H7 (cell line): Measurements from ENCODE around the gene INPP4A. TPM values are rescaled to one million over a fixed set of nuclear protein-coding genes. Genes with fewer than 3 reads are reported as not detected.

ENCODE experiments used
- DNase-seq: peaks from one replicate; pipeline ENCODE4 v3.0.0; 2012
- H3K27me3 ChIP-seq: 2 replicates; pipeline ENCODE4 v1.6.0; 2011; ENCODE audit warnings: mild to moderate bottlenecking, low read length; ENCODE audit not compliant: control insufficient read depth, insufficient read depth
- H3K36me3 ChIP-seq: replicated peaks from 2 replicates; pipeline ENCODE4 v1.5.1; 2011; ENCODE audit warnings: low read length; ENCODE audit not compliant: control insufficient read depth, insufficient read depth
- H3K4me3 ChIP-seq: 2 replicates; pipeline ENCODE4 v1.5.1; 2011; ENCODE audit warnings: low read depth, mild to moderate bottlenecking, control low read depth, low read length, moderate library complexity; ENCODE audit not compliant: insufficient read depth
- total RNA-seq: library from RNA; depleted of rRNA; stranded (reverse); fragments of >200 nt; shearing (Covaris generic); gene quantifications from 2 replicates; pipeline ENCODE4 v1.2.3, GENCODE V29; 2014

INPP4A gene
- total RNA-seq, 1 experiment from 2014 or later = 32.0 TPM

- no peak for DNase-seq
- no peak overlapping the region for H3K4me3 ChIP-seq
- peaks cover 1% of the 10 kb centered on the region for H3K36me3 ChIP-seq
- H3K27me3 ChIP-seq = no peaks in the 10 kb centered on the region
These were observed 78.2 kb downstream of the INPP4A start for GRCh38 chr2:98522854-98523253.

- no peak for DNase-seq
- H3K4me3 ChIP-seq = no peak overlapping the region
- H3K27me3 ChIP-seq = no peaks in the 10 kb centered on the region
- H3K36me3 ChIP-seq = peaks cover 1% of the 10 kb centered on the region
These were observed 79.5 kb downstream of the INPP4A start for GRCh38 chr2:98524168-98524567.

- no peaks in the 10 kb centered on the region for H3K27me3 ChIP-seq
- DNase-seq = no peak
- no peak overlapping the region for H3K4me3 ChIP-seq
- H3K36me3 ChIP-seq = no peaks in the 10 kb centered on the region
These were observed 83.7 kb downstream of the INPP4A start for GRCh38 chr2:98528349-98528748.

- no peaks in the 10 kb centered on the region for H3K36me3 ChIP-seq
- no peak for DNase-seq
- H3K27me3 ChIP-seq = no peaks in the 10 kb centered on the region
- no peak overlapping the region for H3K4me3 ChIP-seq
These were observed 85.5 kb downstream of the INPP4A start for GRCh38 chr2:98530114-98530513.

GRCh38 chr2:98532756-98533155 lies 88.1 kb downstream of the INPP4A start:
- H3K36me3 ChIP-seq = no peaks in the 10 kb centered on the region; the same call in none of the 2 replicates
- DNase-seq = no peak
- H3K27me3 ChIP-seq = no peaks in the 10 kb centered on the region

GRCh38 chr2:98533547-98533946 lies 88.9 kb downstream of the INPP4A start:
- no peaks in the 10 kb centered on the region; the same call in none of the 2 replicates for H3K36me3 ChIP-seq
- no peak for DNase-seq
- H3K27me3 ChIP-seq = no peaks in the 10 kb centered on the region
- H3K4me3 ChIP-seq = no peak overlapping the region

More at GRCh38 chr2:98532756-98533155, 88.1 kb downstream of the INPP4A start:
- H3K4me3 ChIP-seq = no peak overlapping the region

GRCh38 chr2:98534761-98535160 lies 90.1 kb downstream of the INPP4A start:
- no peak for DNase-seq
- H3K4me3 ChIP-seq = no peak overlapping the region
- no peaks in the 10 kb centered on the region for H3K27me3 ChIP-seq
- peaks cover 4% of the 10 kb centered on the region for H3K36me3 ChIP-seq

- Histone ChIP-seq H3K36me3 (peaks cover 5% of the 10 kb centered on the region), H3K27me3 (no peaks in the 10 kb centered on the region), H3K4me3 (no peak overlapping the region)
- no peak for DNase-seq
These were observed 91.5 kb downstream of the INPP4A start for GRCh38 chr2:98535971-98536677.

GRCh38 chr2:98537390-98538126 lies 92.9 kb downstream of the INPP4A start:
- H3K27me3 ChIP-seq = no peaks in the 10 kb centered on the region
- DNase-seq = no peak
- H3K36me3 ChIP-seq = peaks cover 5% of the 10 kb centered on the region
- no peak overlapping the region for H3K4me3 ChIP-seq

- peaks cover 5% of the 10 kb centered on the region for H3K36me3 ChIP-seq
- no peak for DNase-seq
- H3K27me3 ChIP-seq = no peaks in the 10 kb centered on the region
- no peak overlapping the region for H3K4me3 ChIP-seq
These were observed 93.8 kb downstream of the INPP4A start for GRCh38 chr2:98538280-98539041.

GRCh38 chr2:98539056-98539735 lies 94.5 kb downstream of the INPP4A start:
- no peak overlapping the region for H3K4me3 ChIP-seq
- peaks cover 7% of the 10 kb centered on the region for H3K36me3 ChIP-seq
- H3K27me3 ChIP-seq = no peaks in the 10 kb centered on the region
- DNase-seq = no peak

- no peak overlapping the region for H3K4me3 ChIP-seq
- peaks cover 8% of the 10 kb centered on the region for H3K36me3 ChIP-seq
- H3K27me3 ChIP-seq = no peaks in the 10 kb centered on the region
- DNase-seq = no peak
These were observed 95.9 kb downstream of the INPP4A start for GRCh38 chr2:98540536-98540935.

GRCh38 chr2:98541489-98541888 lies 96.8 kb downstream of the INPP4A start:
- H3K36me3 ChIP-seq = peaks cover 12% of the 10 kb centered on the region
- H3K4me3 ChIP-seq = no peak overlapping the region
- no peaks in the 10 kb centered on the region for H3K27me3 ChIP-seq
- DNase-seq = no peak

GRCh38 chr2:98541906-98542305 lies 97.2 kb downstream of the INPP4A start:
- Histone ChIP-seq H3K27me3 (no peaks in the 10 kb centered on the region), H3K4me3 (no peak overlapping the region), H3K36me3 (peaks cover 13% of the 10 kb centered on the region)
- no peak for DNase-seq
